ENCODE results near the gene LRCH1.

Gene LRCH1

DNA sequence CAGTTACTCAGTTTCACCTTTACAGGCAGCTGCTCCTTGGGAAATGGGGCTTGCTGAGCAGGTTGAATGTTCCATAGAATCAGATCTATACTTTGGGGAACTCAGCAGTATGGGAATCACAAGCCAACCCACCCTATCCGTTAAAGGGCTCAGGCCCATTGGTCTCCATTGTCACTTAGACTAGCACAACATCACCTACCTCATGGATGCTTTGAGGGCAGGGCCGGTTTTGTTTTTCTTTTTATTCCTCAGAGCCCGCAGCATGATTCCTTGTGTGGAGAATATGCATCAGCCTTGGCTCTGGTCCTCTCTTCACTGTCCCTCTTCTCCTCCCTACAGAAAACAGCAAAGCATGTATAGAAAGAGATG, 48.0 kb downstream of the LRCH1 start:
- TF ChIP-seq, protein P1, sequence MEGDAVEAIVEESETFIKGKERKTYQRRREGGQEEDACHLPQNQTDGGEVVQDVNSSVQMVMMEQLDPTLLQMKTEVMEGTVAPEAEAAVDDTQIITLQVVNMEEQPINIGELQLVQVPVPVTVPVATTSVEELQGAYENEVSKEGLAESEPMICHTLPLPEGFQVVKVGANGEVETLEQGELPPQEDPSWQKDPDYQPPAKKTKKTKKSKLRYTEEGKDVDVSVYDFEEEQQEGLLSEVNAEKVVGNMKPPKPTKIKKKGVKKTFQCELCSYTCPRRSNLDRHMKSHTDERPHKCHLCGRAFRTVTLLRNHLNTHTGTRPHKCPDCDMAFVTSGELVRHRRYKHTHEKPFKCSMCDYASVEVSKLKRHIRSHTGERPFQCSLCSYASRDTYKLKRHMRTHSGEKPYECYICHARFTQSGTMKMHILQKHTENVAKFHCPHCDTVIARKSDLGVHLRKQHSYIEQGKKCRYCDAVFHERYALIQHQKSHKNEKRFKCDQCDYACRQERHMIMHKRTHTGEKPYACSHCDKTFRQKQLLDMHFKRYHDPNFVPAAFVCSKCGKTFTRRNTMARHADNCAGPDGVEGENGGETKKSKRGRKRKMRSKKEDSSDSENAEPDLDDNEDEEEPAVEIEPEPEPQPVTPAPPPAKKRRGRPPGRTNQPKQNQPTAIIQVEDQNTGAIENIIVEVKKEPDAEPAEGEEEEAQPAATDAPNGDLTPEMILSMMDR (conservative IDR thresholded peaks at IDR 0.05; ENCODE audit: control insufficient read depth, insufficient read depth, low read depth, low read length): no peak
- no peak for DNase-seq (ENCODE audit: low read depth)
- H3K4me3 ChIP-seq (ENCODE audit: control insufficient read depth, low read depth, low read length): no peak overlapping the region

DNA sequence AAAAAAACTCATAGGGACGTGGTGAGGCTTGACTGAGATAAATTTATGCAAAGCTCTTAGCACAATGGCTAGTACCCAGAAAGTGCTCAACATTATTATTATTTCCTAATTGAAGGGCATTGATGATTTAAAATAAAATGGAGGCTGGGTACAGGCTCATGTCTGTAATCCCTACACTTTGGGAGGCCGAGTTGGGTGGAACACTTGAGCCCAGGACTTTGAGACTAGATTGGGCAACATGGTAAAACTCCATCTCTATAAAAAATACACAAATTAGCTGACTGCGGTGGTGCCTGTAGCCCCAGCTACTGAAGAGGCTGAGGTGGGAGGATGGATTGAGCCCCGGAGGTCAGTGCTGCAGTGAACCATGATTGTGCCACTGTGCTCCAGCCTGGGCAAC, 49.6 kb downstream of the LRCH1 start:
- no peak overlapping the region for H3K4me3 ChIP-seq (ENCODE audit: control insufficient read depth, low read depth, low read length)
- DNase-seq (ENCODE audit: low read depth): no peak
- TF ChIP-seq, protein P1 (conservative IDR thresholded peaks at IDR 0.05; ENCODE audit: control insufficient read depth, insufficient read depth, low read depth, low read length): no peak

DNA sequence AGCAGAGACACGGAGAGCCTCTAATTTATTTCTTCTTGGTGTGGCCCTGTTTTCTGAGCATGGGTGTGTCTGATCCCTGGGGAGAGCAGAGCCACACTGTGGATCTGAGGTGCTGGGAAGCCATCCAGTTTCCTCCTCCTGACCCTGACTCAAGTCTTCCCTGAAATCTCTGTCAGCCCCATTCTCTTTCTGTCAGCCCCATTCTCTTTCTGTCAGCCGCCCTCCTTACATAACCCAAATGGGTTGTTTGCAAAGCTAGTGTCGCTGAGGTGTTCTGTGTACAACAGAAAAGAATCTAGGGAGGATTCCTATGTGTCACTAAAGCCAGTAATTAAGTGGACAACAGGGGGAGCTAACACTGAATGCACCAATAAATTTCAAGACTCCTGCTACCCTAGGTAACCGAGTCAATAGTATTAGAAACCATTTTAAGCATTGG, 50.2 kb downstream of the LRCH1 start:
- TF ChIP-seq, protein P1 (conservative IDR thresholded peaks at IDR 0.05; ENCODE audit: control insufficient read depth, insufficient read depth, low read depth, low read length): peak; percentile 31
- peak; percentile 23 for DNase-seq (ENCODE audit: low read depth)
- no peak overlapping the region for H3K4me3 ChIP-seq (ENCODE audit: control insufficient read depth, low read depth, low read length)

DNA sequence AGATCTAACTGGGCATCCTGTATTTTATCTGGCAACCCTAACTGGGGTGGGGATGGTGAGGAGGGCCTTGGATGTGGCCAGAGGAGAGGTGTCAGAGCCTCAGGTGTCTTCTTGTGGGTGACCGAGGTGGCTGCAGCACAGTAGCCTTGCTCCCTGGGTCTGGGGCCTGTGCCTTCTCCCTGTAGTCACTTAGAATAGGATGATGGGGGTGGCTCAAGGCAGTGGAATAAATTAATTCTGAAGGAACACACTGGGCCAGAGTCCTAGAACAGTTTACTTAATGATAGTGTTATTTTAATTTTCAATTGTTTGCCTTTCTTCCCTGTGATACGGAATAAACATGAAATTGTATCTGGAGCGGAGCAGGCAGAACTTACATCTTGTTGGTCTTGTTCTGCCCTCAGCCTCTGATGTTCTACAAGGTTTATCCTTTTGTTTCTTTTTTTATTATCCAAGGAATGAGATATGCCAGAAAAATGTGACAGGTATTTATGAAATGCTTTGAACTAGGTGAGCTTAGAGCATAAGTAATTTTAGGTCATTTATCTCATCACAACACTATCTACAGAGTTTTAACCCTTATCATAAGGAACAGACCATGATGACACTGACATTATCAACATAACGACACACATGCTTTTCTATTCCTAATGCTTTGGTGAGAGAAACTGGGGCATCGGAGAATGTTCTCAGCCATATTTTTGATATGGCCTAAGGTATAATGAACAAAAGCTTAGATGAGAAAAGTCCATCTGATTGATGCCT, 51.4 kb downstream of the LRCH1 start:
- no peak overlapping the region for H3K4me3 ChIP-seq (ENCODE audit: control insufficient read depth, low read depth, low read length)
- no peak for DNase-seq (ENCODE audit: low read depth)
- TF ChIP-seq, protein P1 (conservative IDR thresholded peaks at IDR 0.05; ENCODE audit: control insufficient read depth, insufficient read depth, low read depth, low read length): no peak

DNA sequence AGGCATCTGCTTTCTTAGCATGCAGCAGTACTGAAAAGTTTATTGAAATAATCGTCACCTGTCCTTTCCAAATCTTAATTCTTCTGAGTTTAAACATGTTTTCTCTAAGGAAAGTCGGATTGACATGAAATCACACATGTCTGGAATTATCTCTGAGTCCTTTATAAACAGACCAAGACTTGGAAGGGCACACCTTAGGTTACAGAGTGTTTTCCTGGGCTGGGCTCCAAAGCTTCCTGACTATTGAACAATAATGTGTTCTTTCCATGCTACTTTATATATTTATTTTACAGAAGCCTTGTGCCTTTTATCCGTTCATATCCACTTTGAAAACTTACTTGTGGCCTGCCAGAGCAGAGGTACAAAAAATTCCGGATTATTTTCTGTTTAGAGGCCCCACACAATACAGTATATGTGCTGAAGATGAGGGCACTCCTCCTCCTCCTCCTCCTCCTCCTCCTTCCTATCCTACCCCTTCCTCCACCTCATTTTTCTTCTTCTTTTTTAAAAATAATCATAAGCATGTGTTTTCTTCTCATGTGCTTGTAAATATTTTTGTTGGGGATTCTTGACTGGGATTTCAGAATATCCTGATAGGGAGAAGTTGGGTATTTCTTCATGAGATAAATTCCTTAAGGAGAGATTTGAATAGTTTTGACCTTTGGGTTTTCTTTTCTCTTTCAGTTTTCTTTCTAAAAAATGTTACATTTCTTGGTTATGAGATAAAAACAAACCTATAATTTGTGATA, 52.3 kb downstream of the LRCH1 start:
- H3K4me3 ChIP-seq (ENCODE audit: control insufficient read depth, low read depth, low read length): no peak overlapping the region
- TF ChIP-seq, protein P1 (conservative IDR thresholded peaks at IDR 0.05; ENCODE audit: control insufficient read depth, insufficient read depth, low read depth, low read length): no peak
- peak; percentile 26 for DNase-seq (ENCODE audit: low read depth)

DNA sequence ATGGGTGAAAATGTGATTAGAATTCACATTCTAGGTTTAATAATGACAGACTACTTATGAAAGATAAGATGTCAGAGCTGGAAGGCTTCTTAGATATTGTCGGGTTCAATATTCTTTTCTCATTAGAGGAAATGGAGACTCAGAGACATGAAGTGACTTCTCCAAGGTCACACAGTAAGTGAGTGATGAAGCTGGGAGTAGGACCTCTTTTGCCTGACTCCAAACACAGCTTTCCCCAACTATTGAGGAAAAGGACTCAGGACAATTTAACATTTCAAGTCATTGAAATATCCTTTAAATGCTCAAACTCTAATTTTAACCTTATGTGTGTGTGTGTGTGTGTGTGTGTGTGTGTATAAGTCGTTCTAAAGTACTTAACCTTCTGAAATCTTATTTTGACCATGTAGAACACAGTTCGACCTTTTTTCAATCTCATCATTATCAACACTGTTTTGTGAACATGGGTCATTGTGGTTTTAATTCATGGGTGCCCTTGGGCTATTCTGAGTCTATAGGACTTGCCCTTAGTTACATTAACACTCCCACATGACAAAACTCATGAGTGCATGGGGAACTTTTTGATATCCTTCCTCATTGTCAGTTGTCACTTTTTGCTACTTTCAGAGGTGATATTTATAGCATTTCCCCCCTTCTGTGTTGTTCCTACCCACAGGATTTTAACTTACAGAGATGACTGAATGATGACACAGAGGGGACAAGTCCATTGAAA, 53.0 kb downstream of the LRCH1 start:
- no peak for DNase-seq (ENCODE audit: low read depth)
- TF ChIP-seq, protein P1 (conservative IDR thresholded peaks at IDR 0.05; ENCODE audit: control insufficient read depth, insufficient read depth, low read depth, low read length): no peak
- H3K4me3 ChIP-seq (ENCODE audit: control insufficient read depth, low read depth, low read length): no peak overlapping the region

Measured in fibroblast of mammary gland (primary cell).